ENCODE measurements around the gene PNO1.
"Not testable (repeated sequence)": the region's sequence is repeated elsewhere in the genome, so short reads cannot be mapped to it uniquely, and the experiment has no call there.

PNO1 gene

DNA sequence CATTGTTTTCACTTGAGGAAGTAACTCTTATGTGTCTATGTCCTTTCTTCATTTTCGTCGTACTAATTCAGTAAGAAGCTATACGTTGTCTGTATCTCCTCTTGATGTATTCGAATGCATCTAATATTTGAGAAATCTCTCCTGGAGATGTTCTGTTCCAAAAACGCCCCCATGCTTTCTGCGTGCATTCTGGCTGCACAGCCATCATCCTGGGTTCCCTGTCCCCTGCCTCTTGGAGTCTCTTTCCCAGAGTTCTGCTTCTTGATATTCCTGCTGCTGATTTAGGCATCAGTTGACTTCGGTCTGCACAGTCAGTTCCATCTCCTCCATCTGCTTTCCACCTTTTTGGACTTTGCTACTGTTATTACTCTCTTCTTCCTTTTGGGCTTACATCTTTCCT lies 13.5 kb downstream of the PNO1 start:
- no peak for DNase-seq (ENCODE audit: extremely low spot score)
- ChIA-PET POLR2A (no interaction called here), CTCF (no interaction called here)
- TF ChIP-seq LEF1 (IDR thresholded peaks at IDR 0.05; ENCODE audit: borderline replicate concordance) (no peak), FOXA1 (IDR thresholded peaks at IDR 0.05) (no peak), SP1 (IDR thresholded peaks at IDR 0.05) (no peak), TARDBP (IDR thresholded peaks at IDR 0.05) (no peak), CTBP1 (IDR thresholded peaks at IDR 0.05; ENCODE audit: borderline replicate concordance) (no peak), NFRKB (IDR thresholded peaks at IDR 0.05) (no peak), HDGF (IDR thresholded peaks at IDR 0.05; ENCODE audit: borderline replicate concordance) (no peak), FOXK2 (IDR thresholded peaks at IDR 0.05) (no peak)

DNA sequence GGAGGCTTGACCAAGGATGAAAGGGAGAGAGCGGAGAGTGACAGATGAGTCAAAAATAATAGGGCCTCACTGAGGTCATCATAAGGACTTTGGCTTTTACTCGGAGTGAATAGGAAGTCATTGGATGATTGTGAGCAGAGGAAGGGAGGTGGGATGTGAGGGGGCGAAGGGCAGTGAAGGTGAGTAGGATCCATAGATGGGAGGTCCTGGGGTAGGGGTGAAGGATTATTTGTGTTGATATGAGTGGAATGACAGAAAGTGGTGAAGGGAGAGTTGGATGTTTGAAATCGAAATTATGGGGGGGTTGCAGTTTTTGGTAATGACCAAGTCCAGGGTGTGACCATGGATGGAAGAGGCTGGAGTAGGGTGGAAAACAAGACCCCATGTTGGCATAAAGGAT lies 14.0 kb downstream of the PNO1 start:
- no peak for TF ChIP-seq LEF1 (IDR thresholded peaks at IDR 0.05; ENCODE audit: borderline replicate concordance)
- TF ChIP-seq FOXK2 (IDR thresholded peaks at IDR 0.05), result no peak
- TF ChIP-seq SP1 (IDR thresholded peaks at IDR 0.05), result no peak
- TF ChIP-seq TARDBP (IDR thresholded peaks at IDR 0.05), result no peak
- TF ChIP-seq ELF4 (IDR thresholded peaks at IDR 0.05), result no peak
- TF ChIP-seq ZNF384 (IDR thresholded peaks at IDR 0.05), result no peak
- no peak for TF ChIP-seq BHLHE40 (IDR thresholded peaks at IDR 0.05; ENCODE audit: borderline replicate concordance)
- no peak for TF ChIP-seq CTBP1 (IDR thresholded peaks at IDR 0.05; ENCODE audit: borderline replicate concordance)
- TF ChIP-seq NFRKB (IDR thresholded peaks at IDR 0.05), result no peak
- TF ChIP-seq, protein P1, sequence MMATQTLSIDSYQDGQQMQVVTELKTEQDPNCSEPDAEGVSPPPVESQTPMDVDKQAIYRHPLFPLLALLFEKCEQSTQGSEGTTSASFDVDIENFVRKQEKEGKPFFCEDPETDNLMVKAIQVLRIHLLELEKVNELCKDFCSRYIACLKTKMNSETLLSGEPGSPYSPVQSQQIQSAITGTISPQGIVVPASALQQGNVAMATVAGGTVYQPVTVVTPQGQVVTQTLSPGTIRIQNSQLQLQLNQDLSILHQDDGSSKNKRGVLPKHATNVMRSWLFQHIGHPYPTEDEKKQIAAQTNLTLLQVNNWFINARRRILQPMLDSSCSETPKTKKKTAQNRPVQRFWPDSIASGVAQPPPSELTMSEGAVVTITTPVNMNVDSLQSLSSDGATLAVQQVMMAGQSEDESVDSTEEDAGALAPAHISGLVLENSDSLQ (IDR thresholded peaks at IDR 0.05), result no peak
- no peak for TF ChIP-seq SUZ12 (IDR thresholded peaks at IDR 0.05)
- TF ChIP-seq FOXA1 (IDR thresholded peaks at IDR 0.05), result no peak
- TF ChIP-seq ARNT (IDR thresholded peaks at IDR 0.05), result no peak
- TF ChIP-seq L3MBTL2 (conservative IDR thresholded peaks at IDR 0.05), result no peak
- no peak for TF ChIP-seq HDGF (IDR thresholded peaks at IDR 0.05; ENCODE audit: borderline replicate concordance)
- no peak for TF ChIP-seq FOXM1 (IDR thresholded peaks at IDR 0.05; ENCODE audit: borderline replicate concordance)
- DNase-seq (ENCODE audit: extremely low spot score), result no peak
- CTCF ChIA-PET, result no interaction called here
- POLR2A ChIA-PET, result no interaction called here

DNA sequence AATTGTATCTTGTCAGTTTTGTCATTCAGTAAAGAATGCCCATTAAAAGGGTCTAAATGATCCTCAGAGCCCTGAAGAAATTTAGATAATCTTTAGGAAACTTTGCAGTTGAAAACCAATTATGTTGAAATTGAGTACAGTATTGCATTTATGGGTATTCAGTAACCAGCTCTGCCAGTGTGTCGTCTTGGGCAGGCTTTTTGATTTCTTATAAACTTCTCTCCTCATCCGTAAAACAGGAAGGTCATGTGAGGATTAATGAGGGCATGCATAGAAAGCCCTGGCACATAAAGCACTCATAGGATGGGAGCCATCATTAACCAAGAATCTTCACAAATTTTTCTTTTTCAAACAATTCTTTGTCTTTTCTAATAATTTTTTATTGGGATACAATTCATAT lies 14.8 kb downstream of the PNO1 start:
- no peak for TF ChIP-seq FOXA1 (IDR thresholded peaks at IDR 0.05)
- no peak for TF ChIP-seq ARNT (IDR thresholded peaks at IDR 0.05)
- TF ChIP-seq BHLHE40 (IDR thresholded peaks at IDR 0.05; ENCODE audit: borderline replicate concordance), result no peak
- TF ChIP-seq FOXM1 (IDR thresholded peaks at IDR 0.05; ENCODE audit: borderline replicate concordance), result no peak
- TF ChIP-seq L3MBTL2 (conservative IDR thresholded peaks at IDR 0.05), result no peak
- TF ChIP-seq SP1 (IDR thresholded peaks at IDR 0.05), result no peak
- POLR2A ChIA-PET, result no interaction called here
- CTCF ChIA-PET, result interaction anchor here (0.5 kb wide), 1 partner anchor 485 kb away, joined by 5 read pairs; no protein-coding TSS in a partner anchor

DNA sequence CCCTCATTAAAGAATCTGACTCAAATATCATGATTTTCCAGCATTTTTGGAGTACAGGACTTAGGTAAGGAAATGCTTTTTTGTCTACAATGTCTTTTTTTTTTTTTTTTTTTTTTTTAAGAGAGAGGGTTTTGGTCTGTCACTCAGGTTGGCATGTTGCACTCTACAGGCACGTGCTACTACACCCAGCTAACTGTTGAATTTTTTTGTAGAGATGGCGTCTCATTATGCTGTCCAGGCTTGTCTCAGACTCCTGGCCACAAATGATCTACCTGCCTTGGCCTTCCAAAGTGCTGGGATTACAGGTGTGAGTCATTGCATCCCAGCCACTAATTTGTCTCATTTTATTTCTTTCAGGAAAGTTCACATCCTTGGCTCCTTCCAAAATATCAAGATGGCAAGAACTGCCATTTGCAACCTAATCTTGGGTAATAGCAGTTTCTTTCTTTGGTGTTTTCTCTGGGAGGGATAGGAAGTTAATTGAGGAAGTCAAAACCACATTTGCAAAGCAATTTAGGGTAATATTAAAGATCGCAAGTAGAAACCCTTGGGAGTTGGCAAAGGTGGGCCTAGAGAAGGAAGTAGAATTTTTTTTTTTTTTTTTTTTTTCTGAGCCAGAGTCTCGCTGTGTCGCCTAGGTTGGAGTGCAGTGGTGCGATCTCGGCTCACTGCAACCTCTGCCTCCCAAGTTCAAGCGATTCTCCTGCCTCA lies 15.5 kb downstream of the PNO1 start:
- no peak for TF ChIP-seq FOXA1 (IDR thresholded peaks at IDR 0.05)
- TF ChIP-seq NFRKB (IDR thresholded peaks at IDR 0.05), result no peak
- no peak for TF ChIP-seq CTBP1 (IDR thresholded peaks at IDR 0.05; ENCODE audit: borderline replicate concordance)
- ChIA-PET CTCF (interaction anchor here (0.5 kb wide), 1 partner anchor 485 kb away, joined by 5 read pairs; no protein-coding TSS in a partner anchor), POLR2A (no interaction called here)
- DNase-seq (ENCODE audit: extremely low spot score), result no peak

More for the DNA sequence above, 14.8 kb downstream of the PNO1 start:
- DNase-seq (ENCODE audit: extremely low spot score), result no peak

DNA sequence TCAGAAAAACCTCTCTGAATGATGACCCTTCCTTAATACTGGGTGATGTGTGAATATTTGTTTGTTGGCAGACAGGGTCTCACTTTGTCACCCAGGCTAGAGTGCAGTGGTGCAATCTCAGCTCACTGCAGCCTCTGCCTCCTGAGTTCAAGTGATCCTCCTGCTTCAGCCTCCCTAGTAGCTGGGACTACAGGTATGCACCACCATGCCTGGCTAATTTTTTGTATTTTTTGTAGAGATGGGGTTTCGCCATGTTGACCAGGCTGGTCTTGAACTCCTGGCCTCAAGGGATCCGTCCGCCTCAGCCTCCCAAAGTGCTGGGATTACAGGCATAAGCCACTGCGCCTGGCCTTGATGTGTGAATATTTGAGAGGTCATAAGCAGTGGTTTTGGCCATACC lies 17.5 kb downstream of the PNO1 start:
- DNase-seq (ENCODE audit: extremely low spot score); POLR2A ChIA-PET: not testable (repeated sequence)
- CTCF ChIA-PET, result interaction anchor here (0.9 to 1.2 kb wide), 2 partner anchors 10 to 1624 kb away, joined by 3 read pairs; no protein-coding TSS in a partner anchor

DNA sequence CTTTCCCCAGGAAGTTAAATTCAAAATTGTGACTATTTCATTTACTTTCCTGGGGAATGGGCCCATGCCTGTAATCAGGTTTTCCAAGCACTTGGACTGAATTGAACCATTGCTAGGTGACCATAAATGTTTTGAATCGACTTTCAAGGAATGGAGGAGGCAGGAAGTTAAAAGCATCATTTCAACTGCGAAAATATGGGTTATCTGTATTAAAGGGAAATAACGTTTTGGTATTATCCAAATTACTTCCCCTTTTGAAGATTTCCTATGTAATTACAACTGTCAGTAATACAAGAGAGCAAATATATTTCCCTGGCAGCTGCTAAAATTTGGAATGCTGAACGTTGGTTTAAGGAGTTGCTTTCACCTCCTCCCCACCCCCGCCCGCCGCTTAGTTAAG lies 19.0 kb downstream of the PNO1 start:
- CTCF ChIA-PET, result no interaction called here

DNA sequence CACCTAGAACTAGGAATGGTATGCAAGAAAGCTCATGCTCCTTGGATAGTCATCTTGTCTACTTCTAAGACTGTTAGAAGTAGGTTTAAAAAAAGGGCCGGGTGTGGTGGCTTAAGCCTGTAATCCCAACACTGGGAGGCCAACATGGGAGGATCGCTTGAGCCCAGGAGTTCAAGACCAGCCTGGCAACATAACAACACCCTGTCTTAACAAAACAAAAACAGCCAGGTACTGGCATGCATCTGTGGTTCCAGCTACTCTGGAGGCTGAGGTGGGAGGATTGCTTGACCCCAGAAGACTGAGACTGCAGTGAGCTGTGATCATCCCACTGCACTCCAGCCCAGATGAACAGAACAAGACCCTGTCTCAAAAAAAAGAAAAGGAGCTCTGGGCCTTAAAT lies 19.9 kb downstream of the PNO1 start:
- no peak for DNase-seq (ENCODE audit: extremely low spot score)
- CTCF ChIA-PET, result no interaction called here
- POLR2A ChIA-PET, result no interaction called here
- TF ChIP-seq LEF1 (IDR thresholded peaks at IDR 0.05; ENCODE audit: borderline replicate concordance) (no peak), NFRKB (IDR thresholded peaks at IDR 0.05) (no peak), HDGF (IDR thresholded peaks at IDR 0.05; ENCODE audit: borderline replicate concordance) (no peak), SP1 (IDR thresholded peaks at IDR 0.05) (no peak), CTBP1 (IDR thresholded peaks at IDR 0.05; ENCODE audit: borderline replicate concordance) (no peak), ZNF384 (IDR thresholded peaks at IDR 0.05) (no peak), FOXK2 (IDR thresholded peaks at IDR 0.05) (no peak), SUZ12 (IDR thresholded peaks at IDR 0.05) (no peak), FOXA1 (IDR thresholded peaks at IDR 0.05) (no peak), ARNT (IDR thresholded peaks at IDR 0.05) (no peak), TARDBP (IDR thresholded peaks at IDR 0.05) (no peak), L3MBTL2 (conservative IDR thresholded peaks at IDR 0.05) (no peak), FOXM1 (IDR thresholded peaks at IDR 0.05; ENCODE audit: borderline replicate concordance) (no peak), BHLHE40 (IDR thresholded peaks at IDR 0.05; ENCODE audit: borderline replicate concordance) (no peak), ELF4 (IDR thresholded peaks at IDR 0.05) (no peak)
- TF ChIP-seq, protein P1 (IDR thresholded peaks at IDR 0.05), result no peak

More for the DNA sequence above, 19.0 kb downstream of the PNO1 start:
- POLR2A ChIA-PET, result no interaction called here
- DNase-seq (ENCODE audit: extremely low spot score), result no peak
- TF ChIP-seq, protein P1 (IDR thresholded peaks at IDR 0.05), result no peak
